ENCODE data around the gene HCRT.

DNA sequence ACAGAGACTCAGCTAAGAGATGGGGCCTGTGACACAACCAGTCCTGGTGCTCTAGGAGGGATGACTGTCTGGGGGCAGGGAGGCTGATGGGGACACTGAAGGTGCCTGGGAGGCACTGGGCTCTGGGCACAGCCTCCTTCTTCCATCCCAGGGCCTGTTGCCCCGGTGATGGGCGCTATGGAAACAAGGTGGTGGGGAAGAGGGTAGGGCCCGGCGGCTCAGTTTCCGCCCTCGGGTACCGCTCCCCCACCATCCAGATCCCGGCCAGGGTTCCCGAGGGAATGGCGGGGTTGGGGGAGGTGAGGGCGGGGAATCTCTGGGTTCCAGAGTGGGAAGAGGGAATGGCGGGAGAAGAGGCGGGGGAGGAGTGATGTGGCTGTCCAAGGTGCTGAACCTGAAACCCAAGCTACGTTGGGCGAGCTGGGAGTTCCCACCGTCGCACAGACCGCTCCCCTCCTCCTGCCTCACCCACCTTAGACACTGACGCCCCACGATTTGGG is 5.3 kb downstream of the HCRT start:
- TF ChIP-seq, protein P1, sequence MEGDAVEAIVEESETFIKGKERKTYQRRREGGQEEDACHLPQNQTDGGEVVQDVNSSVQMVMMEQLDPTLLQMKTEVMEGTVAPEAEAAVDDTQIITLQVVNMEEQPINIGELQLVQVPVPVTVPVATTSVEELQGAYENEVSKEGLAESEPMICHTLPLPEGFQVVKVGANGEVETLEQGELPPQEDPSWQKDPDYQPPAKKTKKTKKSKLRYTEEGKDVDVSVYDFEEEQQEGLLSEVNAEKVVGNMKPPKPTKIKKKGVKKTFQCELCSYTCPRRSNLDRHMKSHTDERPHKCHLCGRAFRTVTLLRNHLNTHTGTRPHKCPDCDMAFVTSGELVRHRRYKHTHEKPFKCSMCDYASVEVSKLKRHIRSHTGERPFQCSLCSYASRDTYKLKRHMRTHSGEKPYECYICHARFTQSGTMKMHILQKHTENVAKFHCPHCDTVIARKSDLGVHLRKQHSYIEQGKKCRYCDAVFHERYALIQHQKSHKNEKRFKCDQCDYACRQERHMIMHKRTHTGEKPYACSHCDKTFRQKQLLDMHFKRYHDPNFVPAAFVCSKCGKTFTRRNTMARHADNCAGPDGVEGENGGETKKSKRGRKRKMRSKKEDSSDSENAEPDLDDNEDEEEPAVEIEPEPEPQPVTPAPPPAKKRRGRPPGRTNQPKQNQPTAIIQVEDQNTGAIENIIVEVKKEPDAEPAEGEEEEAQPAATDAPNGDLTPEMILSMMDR (IDR thresholded peaks at IDR 0.05; ENCODE audit: low read length) = no peak
- TF ChIP-seq EZH2 (optimal IDR thresholded peaks at IDR 0.05; ENCODE audit: low read depth, low read length) = no peak
